ENCODE results near the gene GLDN.

DNA sequence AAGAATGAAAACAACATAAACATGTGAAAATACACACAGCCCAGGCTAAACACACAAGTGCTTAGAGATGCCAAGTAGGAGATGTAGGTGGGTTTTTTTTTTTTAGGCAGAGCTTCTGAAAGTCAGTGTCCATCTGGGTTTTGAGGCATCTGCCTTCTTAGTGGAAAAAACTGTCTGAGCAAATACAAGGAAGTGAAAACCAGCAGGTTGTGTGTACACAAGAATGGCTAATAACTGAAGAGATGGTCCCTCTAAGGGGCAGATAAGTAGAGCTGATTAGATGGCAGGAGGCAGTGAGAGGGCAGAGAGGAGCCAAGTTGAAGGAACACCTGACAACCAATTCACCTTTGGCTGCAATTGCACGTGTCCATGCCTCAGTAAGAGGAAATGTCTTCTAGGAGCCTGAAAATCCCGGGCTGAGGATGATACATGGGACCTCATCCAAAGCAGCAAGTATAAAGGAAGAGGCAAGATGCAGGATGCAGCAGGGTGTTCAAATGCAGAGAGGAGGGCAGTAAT lies 37.9 kb upstream of the GLDN start:
- TF ChIP-seq, protein P1, sequence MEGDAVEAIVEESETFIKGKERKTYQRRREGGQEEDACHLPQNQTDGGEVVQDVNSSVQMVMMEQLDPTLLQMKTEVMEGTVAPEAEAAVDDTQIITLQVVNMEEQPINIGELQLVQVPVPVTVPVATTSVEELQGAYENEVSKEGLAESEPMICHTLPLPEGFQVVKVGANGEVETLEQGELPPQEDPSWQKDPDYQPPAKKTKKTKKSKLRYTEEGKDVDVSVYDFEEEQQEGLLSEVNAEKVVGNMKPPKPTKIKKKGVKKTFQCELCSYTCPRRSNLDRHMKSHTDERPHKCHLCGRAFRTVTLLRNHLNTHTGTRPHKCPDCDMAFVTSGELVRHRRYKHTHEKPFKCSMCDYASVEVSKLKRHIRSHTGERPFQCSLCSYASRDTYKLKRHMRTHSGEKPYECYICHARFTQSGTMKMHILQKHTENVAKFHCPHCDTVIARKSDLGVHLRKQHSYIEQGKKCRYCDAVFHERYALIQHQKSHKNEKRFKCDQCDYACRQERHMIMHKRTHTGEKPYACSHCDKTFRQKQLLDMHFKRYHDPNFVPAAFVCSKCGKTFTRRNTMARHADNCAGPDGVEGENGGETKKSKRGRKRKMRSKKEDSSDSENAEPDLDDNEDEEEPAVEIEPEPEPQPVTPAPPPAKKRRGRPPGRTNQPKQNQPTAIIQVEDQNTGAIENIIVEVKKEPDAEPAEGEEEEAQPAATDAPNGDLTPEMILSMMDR (IDR thresholded peaks at IDR 0.05): no peak
- TF ChIP-seq POLR2A (IDR thresholded peaks at IDR 0.05) (no peak), POLR2AphosphoS5 (IDR thresholded peaks at IDR 0.05) (no peak)
